Measurements from ENCODE around the gene MAU2. TPM values are rescaled to one million over a fixed set of nuclear protein-coding genes. Genes with fewer than 3 reads are reported as not detected.

MAU2 gene
- total and polyA plus RNA-seq, 2 of the 13 experiments (the other 11 are each of a cell fraction or from before 2014, with no cell fraction given) = 16.8 to 33.8 TPM

DNA sequence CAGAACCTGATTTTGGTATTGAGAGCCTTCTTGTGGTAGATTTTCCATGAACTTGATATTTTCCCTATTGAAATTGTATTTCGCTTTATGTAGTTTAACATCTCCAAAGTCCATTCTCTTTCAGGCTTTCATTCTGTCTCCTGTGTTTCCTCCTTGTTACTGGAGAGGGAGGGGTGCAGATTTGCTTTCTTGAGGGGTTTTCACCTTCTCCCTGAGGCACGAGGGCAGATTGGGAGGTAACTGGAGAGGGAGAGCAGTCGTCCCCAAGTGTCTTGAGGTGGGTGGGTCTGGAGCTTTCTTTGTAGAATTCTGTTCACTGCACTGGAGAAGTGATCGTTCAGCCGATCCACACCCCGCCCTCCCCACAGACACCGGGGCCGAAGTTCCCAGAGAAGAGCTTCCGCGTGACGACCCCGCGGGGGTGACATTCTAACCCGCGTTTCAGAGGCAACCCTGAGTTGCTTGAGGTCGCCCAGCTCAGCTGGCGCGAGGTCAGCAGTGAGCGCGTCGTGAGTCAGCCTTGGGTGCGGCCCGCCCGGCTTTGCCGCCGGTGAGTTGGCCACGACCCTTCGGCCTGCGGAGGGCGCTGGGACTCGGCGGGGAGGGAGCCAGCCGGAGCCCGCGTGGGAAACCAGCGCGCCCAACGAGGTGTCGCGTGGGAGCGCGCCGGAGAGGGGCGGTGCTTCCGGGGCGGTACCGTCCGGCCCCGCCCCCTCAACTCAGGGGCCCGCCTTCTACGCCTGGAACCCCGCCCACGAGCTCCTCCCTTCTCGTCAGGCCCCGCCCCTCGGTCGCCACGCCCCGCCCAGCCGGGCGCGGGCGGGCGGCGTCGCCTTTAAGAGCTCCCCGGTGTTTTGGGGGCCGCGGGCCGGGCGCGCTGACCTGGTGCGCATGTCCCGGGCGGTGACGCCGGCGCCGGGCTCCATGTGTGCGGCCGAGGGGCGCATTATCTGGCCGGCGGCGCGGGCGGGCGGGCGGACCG lies 84.5 kb downstream of the MAU2 start, which contains the start of gene GATAD2A (continued):
- no peak for TF ChIP-seq ZBTB40 (IDR thresholded peaks at IDR 0.05)
- TF ChIP-seq ZBTB40 (CRISPR knock-in tag; IDR thresholded peaks at IDR 0.05) = peak; percentile 83; the same call in 1 of the 2 replicates
- peak; percentile 82; the same call in 1 of the 2 replicates for TF ChIP-seq ZNF276 (CRISPR knock-in tag; IDR thresholded peaks at IDR 0.05; ENCODE audit: low read depth)
- TF ChIP-seq, protein P1, sequence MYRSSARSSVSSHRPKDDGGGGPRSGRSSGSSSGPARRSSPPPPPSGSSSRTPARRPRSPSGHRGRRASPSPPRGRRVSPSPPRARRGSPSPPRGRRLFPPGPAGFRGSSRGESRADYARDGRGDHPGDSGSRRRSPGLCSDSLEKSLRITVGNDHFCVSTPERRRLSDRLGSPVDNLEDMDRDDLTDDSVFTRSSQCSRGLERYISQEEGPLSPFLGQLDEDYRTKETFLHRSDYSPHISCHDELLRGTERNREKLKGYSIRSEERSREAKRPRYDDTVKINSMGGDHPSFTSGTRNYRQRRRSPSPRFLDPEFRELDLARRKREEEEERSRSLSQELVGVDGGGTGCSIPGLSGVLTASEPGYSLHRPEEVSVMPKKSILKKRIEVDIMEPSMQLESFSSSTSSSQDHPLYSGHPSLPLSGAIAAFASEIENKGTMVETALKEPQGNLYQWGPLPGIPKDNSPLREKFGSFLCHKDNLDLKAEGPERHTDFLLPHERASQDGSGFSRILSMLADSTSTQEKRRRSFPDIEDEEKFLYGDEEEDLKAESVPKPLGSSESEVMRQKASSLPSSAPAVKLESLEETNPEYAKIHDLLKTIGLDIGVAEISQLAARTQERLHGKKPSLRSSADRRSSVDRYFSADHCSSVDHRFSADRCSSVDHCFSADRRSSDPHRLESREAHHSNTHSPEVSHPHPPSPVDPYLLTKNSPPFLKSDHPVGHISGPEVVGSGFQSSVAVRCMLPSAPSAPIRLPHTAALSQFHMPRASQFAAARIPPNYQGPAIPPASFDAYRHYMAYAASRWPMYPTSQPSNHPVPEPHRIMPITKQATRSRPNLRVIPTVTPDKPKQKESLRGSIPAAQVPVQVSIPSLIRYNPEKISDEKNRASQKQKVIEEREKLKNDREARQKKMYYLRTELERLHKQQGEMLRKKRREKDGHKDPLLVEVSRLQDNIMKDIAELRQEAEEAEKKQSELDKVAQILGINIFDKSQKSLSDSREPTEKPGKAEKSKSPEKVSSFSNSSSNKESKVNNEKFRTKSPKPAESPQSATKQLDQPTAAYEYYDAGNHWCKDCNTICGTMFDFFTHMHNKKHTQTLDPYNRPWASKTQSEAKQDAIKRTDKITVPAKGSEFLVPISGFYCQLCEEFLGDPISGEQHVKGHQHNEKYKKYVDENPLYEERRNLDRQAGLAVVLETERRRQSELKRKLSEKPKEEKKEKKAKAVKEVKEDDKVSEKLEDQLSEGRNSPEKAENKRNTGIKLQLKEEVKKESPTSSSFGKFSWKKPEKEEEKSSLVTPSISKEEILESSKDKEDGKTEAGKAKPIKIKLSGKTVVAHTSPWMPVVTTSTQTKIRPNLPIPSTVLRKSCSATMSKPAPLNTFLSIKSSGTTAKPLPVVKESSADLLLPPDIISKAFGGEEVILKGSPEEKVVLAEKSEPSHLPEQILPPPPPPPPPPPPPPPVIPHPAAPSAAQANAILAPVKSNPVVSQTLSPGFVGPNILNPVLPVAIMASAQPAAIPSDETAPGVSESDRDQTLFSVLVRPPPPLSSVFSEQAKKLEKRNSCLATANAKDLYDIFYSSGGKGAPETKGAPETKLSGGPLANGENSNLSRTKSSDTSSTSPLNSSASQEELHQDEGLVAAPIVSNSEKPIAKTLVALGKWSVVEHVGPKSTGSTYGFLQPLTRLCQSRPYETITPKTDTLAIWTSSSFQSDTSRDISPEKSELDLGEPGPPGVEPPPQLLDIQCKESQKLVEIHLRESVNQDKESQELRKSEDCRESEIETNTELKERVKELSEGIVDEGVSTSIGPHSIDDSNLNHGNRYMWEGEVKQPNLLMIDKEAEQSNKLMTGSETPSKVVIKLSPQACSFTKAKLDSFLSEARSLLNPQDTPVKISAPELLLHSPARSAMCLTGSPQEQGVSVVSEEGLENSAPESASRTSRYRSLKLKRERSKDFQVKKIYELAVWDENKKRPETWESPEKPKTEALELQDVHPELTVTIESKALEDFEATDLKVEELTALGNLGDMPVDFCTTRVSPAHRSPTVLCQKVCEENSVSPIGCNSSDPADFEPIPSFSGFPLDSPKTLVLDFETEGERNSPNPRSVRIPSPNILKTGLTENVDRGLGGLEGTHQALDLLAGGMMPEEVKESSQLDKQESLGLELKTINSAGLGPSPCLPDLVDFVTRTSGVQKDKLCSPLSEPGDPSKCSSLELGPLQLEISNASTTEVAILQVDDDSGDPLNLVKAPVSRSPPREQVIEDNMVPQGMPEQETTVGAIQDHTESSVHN (CRISPR knock-in tag; IDR thresholded peaks at IDR 0.05) = peak; percentile 81
- TF ChIP-seq, protein P2, sequence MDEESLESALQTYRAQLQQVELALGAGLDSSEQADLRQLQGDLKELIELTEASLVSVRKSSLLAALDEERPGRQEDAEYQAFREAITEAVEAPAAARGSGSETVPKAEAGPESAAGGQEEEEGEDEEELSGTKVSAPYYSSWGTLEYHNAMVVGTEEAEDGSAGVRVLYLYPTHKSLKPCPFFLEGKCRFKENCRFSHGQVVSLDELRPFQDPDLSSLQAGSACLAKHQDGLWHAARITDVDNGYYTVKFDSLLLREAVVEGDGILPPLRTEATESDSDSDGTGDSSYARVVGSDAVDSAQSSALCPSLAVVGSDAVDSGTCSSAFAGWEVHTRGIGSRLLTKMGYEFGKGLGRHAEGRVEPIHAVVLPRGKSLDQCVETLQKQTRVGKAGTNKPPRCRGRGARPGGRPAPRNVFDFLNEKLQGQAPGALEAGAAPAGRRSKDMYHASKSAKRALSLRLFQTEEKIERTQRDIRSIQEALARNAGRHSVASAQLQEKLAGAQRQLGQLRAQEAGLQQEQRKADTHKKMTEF (CRISPR knock-in tag; IDR thresholded peaks at IDR 0.05) = peak; percentile 95

Data from HepG2 (cell line).